AG09309 (cell line): ENCODE results near the gene TNFRSF4.

ENCODE experiments used
- DNase-seq: peaks from one replicate; pipeline ENCODE4 v3.0.0-alpha.2; 2010; ENCODE audit warnings: low read depth
- H3K4me3 ChIP-seq: 2 replicates; pipeline ENCODE4 v1.5.1; 2011; ENCODE audit warnings: mild to moderate bottlenecking, low read depth, low read length, moderate library complexity; ENCODE audit not compliant: control insufficient read depth
- CTCF ChIP-seq: IDR thresholded peaks from 2 replicates; pipeline ENCODE4 v1.5.1; 2011; ENCODE audit warnings: mild to moderate bottlenecking, low read depth, low read length, inconsistent platforms; ENCODE audit not compliant: insufficient read depth, control insufficient read depth; ENCODE audit errors: missing control alignments

TNFRSF4 gene

GRCh38 chr1:1213345-1214265 is at the start of gene TNFRSF4:
Gene TNFRSF4 (minus strand): TSS chr1:1214153. CDS start chr1:1214127, 26 bp downstream.
- DNase-seq: no peak
- TF ChIP-seq CTCF: no peak
- no peak within 1 kb of the TSS for H3K4me3 ChIP-seq

GRCh38 chr1:1262758-1263157 is 48.8 kb upstream of the TNFRSF4 start:
- DNase-seq: no peak
- H3K4me3 ChIP-seq: no peak overlapping the region
- no peak for TF ChIP-seq CTCF

- no peak for DNase-seq
- H3K4me3 ChIP-seq: no peak overlapping the region
- no peak for TF ChIP-seq CTCF
These were observed 48.1 kb upstream of the TNFRSF4 start for GRCh38 chr1:1262071-1262470.

- no peak overlapping the region for H3K4me3 ChIP-seq
- no peak for TF ChIP-seq CTCF
- no peak for DNase-seq
These were observed 47.0 kb upstream of the TNFRSF4 start for GRCh38 chr1:1260843-1261560.

- H3K4me3 ChIP-seq: no peak overlapping the region
- TF ChIP-seq CTCF: no peak
- no peak for DNase-seq
These were observed 46.1 kb upstream of the TNFRSF4 start for GRCh38 chr1:1259951-1260600.

- no peak for DNase-seq
- no peak for TF ChIP-seq CTCF
- no peak overlapping the region for H3K4me3 ChIP-seq
These were observed 45.6 kb upstream of the TNFRSF4 start for GRCh38 chr1:1259540-1259939.
